Skeletal muscle tissue (tissue), 4 donors: ENCODE data around the gene CD151. TPM values are rescaled to one million over a fixed set of nuclear protein-coding genes. Genes with fewer than 3 reads are reported as not detected.
A peak's percentile ranks its signal among the peaks of the same experiment; 100 is the strongest.

Experiments used
- H3K27ac ChIP-seq: one replicate; pipeline ENCODE4 v1.7.0; 2013; ENCODE audit warnings: mild to moderate bottlenecking, low read depth, low read length, inconsistent platforms
- H3K27me3 ChIP-seq, 3 donors: one replicate each; pipeline ENCODE4 v1.7.0; 2013; ENCODE audit warnings: low read length in 3 of 3; ENCODE audit not compliant: control insufficient read depth in 3 of 3, insufficient read depth in 3 of 3
- H3K36me3 ChIP-seq, 3 donors: one replicate each; pipeline ENCODE4 v1.7.0; 2013; ENCODE audit warnings: low read length in 3 of 3; ENCODE audit not compliant: control insufficient read depth in 3 of 3, insufficient read depth in 3 of 3
- H3K4me1 ChIP-seq, 3 donors: one replicate each; pipeline ENCODE4 v1.7.0; 2013; ENCODE audit warnings: low read length in 3 of 3, mild to moderate bottlenecking in 3 of 3; ENCODE audit not compliant: control insufficient read depth in 3 of 3, insufficient read depth in 3 of 3
- H3K4me3 ChIP-seq, 3 donors: one replicate each; pipeline ENCODE4 v1.7.0; 2013; ENCODE audit warnings: low read length in 3 of 3
- H3K9ac ChIP-seq, 3 donors: one replicate each; pipeline ENCODE4 v1.7.0; 2013; ENCODE audit warnings: low read length in 3 of 3, mild to moderate bottlenecking in 3 of 3, moderate library complexity in 2 of 3, low read depth in 1 of 3
- H3K9me3 ChIP-seq, 3 donors: one replicate each; pipeline ENCODE4 v1.7.0; 2013; ENCODE audit warnings: low read length in 3 of 3; ENCODE audit not compliant: control insufficient read depth in 3 of 3
- total RNA-seq: library from RNA; depleted of rRNA; stranded (reverse); fragments of >200 nt; gene quantifications from one replicate; pipeline ENCODE4 v1.2.3, GENCODE V29; 2014
- donor health status: Osteomylitis.

Gene CD151
- 94.5 TPM for total RNA-seq

GRCh38 chr11:832529-833113 is at the start of gene CD151:
TSS of gene CD151 (plus strand) at chr11:832952. CDS start at chr11:836070, 3,118 bp downstream.
- Histone ChIP-seq H3K4me1 (peaks cover 59 to 85% (median 66%) of the 10 kb centered on the region in 3 donors), H3K9me3 (no peaks in the 10 kb centered on the region), H3K9ac (peak within 1 kb of the TSS; percentile 79 to 85 (median 85)), H3K27ac (peak within 1 kb of the TSS; percentile 91), H3K36me3 (peaks cover 14 to 16% (median 16%) of the 10 kb centered on the region in 3 donors), H3K4me3 (peak within 1 kb of the TSS; percentile 72), H3K27me3 (peaks cover 13 to 42% (median 20%) of the 10 kb centered on the region in 3 donors)

GRCh38 chr11:783581-784015 is 49.2 kb upstream of the CD151 start:
- peak overlapping the region; percentile 47 to 62 (median 56) for H3K9ac ChIP-seq
- peaks cover 16 to 19% (median 16%) of the 10 kb centered on the region in 3 donors for H3K4me1 ChIP-seq
- H3K36me3 ChIP-seq, result peaks cover 8 to 10% (median 10%) of the 10 kb centered on the region in 3 donors
- peak overlapping the region; percentile 54 for H3K27ac ChIP-seq
- peaks cover 13 to 16% (median 14%) of the 10 kb centered on the region in 3 donors for H3K27me3 ChIP-seq
- no peaks in the 10 kb centered on the region for H3K9me3 ChIP-seq
- H3K4me3 ChIP-seq, result peak overlapping the region; percentile 15 to 47 (median 46)

- Histone ChIP-seq H3K4me1 (peaks cover 14 to 22% (median 16%) of the 10 kb centered on the region in 3 donors), H3K27me3 (peaks cover 30 to 36% (median 34%) of the 10 kb centered on the region in 3 donors), H3K9ac (no peak overlapping the region), H3K36me3 (no peaks in the 10 kb centered on the region), H3K9me3 (no peaks in the 10 kb centered on the region), H3K4me3 (no peak overlapping the region), H3K27ac (no peak overlapping the region)
Measured at GRCh38 chr11:786235-787083, 46.3 kb upstream of the CD151 start.

GRCh38 chr11:787084-787675 is 45.6 kb upstream of the CD151 start:
- Histone ChIP-seq H3K4me3 (no peak overlapping the region), H3K4me1 (peaks cover 14 to 22% (median 16%) of the 10 kb centered on the region in 3 donors), H3K9ac (no peak overlapping the region)

GRCh38 chr11:788009-788640 is 44.6 kb upstream of the CD151 start:
- H3K4me3 ChIP-seq, result no peak overlapping the region
- H3K27me3 ChIP-seq, result peaks cover 30 to 42% (median 37%) of the 10 kb centered on the region in 3 donors
- no peak overlapping the region for H3K27ac ChIP-seq
- H3K9me3 ChIP-seq, result no peaks in the 10 kb centered on the region
- no peaks in the 10 kb centered on the region for H3K36me3 ChIP-seq
- H3K4me1 ChIP-seq, result peaks cover 8 to 12% (median 8%) of the 10 kb centered on the region in 3 donors
- H3K9ac ChIP-seq, result no peak overlapping the region

More at GRCh38 chr11:787084-787675, 45.6 kb upstream of the CD151 start:
- Histone ChIP-seq H3K27me3 (peaks cover 30 to 39% (median 37%) of the 10 kb centered on the region in 3 donors), H3K36me3 (no peaks in the 10 kb centered on the region), H3K9me3 (no peaks in the 10 kb centered on the region), H3K27ac (no peak overlapping the region)

GRCh38 chr11:788953-789940 is 43.5 kb upstream of the CD151 start:
- H3K4me3 ChIP-seq, result no peak overlapping the region
- no peak overlapping the region for H3K9ac ChIP-seq
- H3K9me3 ChIP-seq, result no peaks in the 10 kb centered on the region
- peaks cover 30 to 52% (median 45%) of the 10 kb centered on the region in 3 donors for H3K27me3 ChIP-seq
- no peak overlapping the region for H3K27ac ChIP-seq
- H3K36me3 ChIP-seq, result no peaks in the 10 kb centered on the region
- peaks cover 0 to 12% (median 0%) of the 10 kb centered on the region in 3 donors for H3K4me1 ChIP-seq

- Histone ChIP-seq H3K27me3 (peaks cover 30 to 57% (median 51%) of the 10 kb centered on the region in 3 donors), H3K4me1 (peaks cover 0 to 17% (median 3%) of the 10 kb centered on the region in 3 donors), H3K36me3 (no peaks in the 10 kb centered on the region), H3K27ac (no peak within 1 kb of the TSS), H3K4me3 (no peak within 1 kb of the TSS), H3K9ac (no peak within 1 kb of the TSS), H3K9me3 (no peaks in the 10 kb centered on the region)
Measured at GRCh38 chr11:789943-790342, 42.8 kb upstream of the CD151 start, which contains the start of gene CEND1. TSS of gene CEND1 (minus strand) at chr11:790090. CDS start at chr11:788576, 1,514 bp downstream.

- H3K4me3 ChIP-seq, result no peak overlapping the region
- H3K4me1 ChIP-seq, result peaks cover 6 to 24% (median 13%) of the 10 kb centered on the region in 3 donors
- H3K36me3 ChIP-seq, result no peaks in the 10 kb centered on the region
- H3K27ac ChIP-seq, result no peak overlapping the region
- H3K9ac ChIP-seq, result no peak overlapping the region
- peaks cover 33 to 59% (median 55%) of the 10 kb centered on the region in 3 donors for H3K27me3 ChIP-seq
- no peaks in the 10 kb centered on the region for H3K9me3 ChIP-seq
Measured at GRCh38 chr11:790721-791564, 41.8 kb upstream of the CD151 start.
